ENCODE measurements around the gene MCF2L.

MCF2L gene

DNA sequence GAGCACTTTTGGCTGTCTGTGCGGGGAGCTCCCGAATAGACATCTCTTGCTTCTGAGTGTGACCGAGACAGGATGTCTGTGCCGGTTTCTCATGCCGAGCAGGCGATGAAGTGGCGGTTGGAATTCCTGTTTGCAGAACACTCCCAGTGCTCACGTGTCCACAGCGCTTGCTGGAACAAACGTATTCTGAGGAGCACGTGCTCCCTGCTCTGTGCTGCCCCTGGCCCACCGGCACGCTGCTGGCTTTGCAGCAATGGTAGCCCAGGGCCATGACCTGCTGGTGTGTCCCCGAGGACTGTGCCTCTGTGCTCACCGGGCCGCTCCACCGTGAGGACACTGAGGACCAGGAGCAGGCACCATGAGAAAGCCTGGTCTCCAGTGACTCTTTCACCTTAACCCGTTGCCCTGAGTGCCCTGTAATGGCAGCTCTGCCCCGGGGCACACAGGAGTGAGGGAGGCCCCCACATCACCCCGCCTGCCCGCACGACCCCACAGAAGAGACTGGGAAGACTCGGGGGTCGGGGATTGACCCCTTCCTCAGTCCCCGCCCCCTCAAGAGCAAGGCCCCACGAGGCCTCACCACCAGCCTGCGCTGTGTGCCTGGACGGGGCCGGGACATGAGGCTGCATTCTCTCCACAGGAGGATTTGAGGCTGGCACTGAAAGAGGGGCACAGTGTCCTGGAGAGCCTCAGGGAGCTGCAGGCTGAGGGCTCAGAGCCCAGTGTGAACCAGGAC lies 96.6 kb downstream of the MCF2L start:
- TF ChIP-seq, protein P1, sequence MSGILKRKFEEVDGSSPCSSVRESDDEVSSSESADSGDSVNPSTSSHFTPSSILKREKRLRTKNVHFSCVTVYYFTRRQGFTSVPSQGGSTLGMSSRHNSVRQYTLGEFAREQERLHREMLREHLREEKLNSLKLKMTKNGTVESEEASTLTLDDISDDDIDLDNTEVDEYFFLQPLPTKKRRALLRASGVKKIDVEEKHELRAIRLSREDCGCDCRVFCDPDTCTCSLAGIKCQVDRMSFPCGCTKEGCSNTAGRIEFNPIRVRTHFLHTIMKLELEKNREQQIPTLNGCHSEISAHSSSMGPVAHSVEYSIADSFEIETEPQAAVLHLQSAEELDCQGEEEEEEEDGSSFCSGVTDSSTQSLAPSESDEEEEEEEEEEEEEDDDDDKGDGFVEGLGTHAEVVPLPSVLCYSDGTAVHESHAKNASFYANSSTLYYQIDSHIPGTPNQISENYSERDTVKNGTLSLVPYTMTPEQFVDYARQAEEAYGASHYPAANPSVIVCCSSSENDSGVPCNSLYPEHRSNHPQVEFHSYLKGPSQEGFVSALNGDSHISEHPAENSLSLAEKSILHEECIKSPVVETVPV (CRISPR knock-in tag; IDR thresholded peaks at IDR 0.05), result no peak
- no peak for TF ChIP-seq TCF4 (CRISPR knock-in tag; IDR thresholded peaks at IDR 0.05; ENCODE audit: borderline replicate concordance)
- no peak for TF ChIP-seq RARB (CRISPR knock-in tag; IDR thresholded peaks at IDR 0.05)
- no peak for TF ChIP-seq ARNTL (CRISPR knock-in tag; IDR thresholded peaks at IDR 0.05; ENCODE audit: borderline replicate concordance, low read depth)
- TF ChIP-seq BACH2 (CRISPR knock-in tag; IDR thresholded peaks at IDR 0.05; ENCODE audit: borderline replicate concordance), result no peak
- no peak for TF ChIP-seq ZFP3 (CRISPR knock-in tag; IDR thresholded peaks at IDR 0.05)
- no peak for TF ChIP-seq GLIS3 (CRISPR knock-in tag; IDR thresholded peaks at IDR 0.05)
- TF ChIP-seq CSDC2 (CRISPR knock-in tag; IDR thresholded peaks at IDR 0.05), result no peak
- TF ChIP-seq, protein P2, sequence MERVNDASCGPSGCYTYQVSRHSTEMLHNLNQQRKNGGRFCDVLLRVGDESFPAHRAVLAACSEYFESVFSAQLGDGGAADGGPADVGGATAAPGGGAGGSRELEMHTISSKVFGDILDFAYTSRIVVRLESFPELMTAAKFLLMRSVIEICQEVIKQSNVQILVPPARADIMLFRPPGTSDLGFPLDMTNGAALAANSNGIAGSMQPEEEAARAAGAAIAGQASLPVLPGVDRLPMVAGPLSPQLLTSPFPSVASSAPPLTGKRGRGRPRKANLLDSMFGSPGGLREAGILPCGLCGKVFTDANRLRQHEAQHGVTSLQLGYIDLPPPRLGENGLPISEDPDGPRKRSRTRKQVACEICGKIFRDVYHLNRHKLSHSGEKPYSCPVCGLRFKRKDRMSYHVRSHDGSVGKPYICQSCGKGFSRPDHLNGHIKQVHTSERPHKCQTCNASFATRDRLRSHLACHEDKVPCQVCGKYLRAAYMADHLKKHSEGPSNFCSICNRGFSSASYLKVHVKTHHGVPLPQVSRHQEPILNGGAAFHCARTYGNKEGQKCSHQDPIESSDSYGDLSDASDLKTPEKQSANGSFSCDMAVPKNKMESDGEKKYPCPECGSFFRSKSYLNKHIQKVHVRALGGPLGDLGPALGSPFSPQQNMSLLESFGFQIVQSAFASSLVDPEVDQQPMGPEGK (CRISPR knock-in tag; IDR thresholded peaks at IDR 0.05; ENCODE audit: borderline replicate concordance), result no peak
- TF ChIP-seq ZFP30 (CRISPR knock-in tag; IDR thresholded peaks at IDR 0.05), result no peak
- TF ChIP-seq TOX (CRISPR knock-in tag; IDR thresholded peaks at IDR 0.05; ENCODE audit: borderline replicate concordance), result no peak
- TF ChIP-seq ZC3H10 (CRISPR knock-in tag; IDR thresholded peaks at IDR 0.05), result no peak
- TF ChIP-seq PPARA (CRISPR knock-in tag; IDR thresholded peaks at IDR 0.05; ENCODE audit: borderline replicate concordance), result no peak
- TF ChIP-seq, protein P3, sequence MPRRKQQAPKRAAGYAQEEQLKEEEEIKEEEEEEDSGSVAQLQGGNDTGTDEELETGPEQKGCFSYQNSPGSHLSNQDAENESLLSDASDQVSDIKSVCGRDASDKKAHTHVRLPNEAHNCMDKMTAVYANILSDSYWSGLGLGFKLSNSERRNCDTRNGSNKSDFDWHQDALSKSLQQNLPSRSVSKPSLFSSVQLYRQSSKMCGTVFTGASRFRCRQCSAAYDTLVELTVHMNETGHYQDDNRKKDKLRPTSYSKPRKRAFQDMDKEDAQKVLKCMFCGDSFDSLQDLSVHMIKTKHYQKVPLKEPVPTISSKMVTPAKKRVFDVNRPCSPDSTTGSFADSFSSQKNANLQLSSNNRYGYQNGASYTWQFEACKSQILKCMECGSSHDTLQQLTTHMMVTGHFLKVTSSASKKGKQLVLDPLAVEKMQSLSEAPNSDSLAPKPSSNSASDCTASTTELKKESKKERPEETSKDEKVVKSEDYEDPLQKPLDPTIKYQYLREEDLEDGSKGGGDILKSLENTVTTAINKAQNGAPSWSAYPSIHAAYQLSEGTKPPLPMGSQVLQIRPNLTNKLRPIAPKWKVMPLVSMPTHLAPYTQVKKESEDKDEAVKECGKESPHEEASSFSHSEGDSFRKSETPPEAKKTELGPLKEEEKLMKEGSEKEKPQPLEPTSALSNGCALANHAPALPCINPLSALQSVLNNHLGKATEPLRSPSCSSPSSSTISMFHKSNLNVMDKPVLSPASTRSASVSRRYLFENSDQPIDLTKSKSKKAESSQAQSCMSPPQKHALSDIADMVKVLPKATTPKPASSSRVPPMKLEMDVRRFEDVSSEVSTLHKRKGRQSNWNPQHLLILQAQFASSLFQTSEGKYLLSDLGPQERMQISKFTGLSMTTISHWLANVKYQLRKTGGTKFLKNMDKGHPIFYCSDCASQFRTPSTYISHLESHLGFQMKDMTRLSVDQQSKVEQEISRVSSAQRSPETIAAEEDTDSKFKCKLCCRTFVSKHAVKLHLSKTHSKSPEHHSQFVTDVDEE (CRISPR knock-in tag; IDR thresholded peaks at IDR 0.05), result no peak
- no peak for TF ChIP-seq ZNF8 (CRISPR knock-in tag; IDR thresholded peaks at IDR 0.05)
- TF ChIP-seq, protein P4, sequence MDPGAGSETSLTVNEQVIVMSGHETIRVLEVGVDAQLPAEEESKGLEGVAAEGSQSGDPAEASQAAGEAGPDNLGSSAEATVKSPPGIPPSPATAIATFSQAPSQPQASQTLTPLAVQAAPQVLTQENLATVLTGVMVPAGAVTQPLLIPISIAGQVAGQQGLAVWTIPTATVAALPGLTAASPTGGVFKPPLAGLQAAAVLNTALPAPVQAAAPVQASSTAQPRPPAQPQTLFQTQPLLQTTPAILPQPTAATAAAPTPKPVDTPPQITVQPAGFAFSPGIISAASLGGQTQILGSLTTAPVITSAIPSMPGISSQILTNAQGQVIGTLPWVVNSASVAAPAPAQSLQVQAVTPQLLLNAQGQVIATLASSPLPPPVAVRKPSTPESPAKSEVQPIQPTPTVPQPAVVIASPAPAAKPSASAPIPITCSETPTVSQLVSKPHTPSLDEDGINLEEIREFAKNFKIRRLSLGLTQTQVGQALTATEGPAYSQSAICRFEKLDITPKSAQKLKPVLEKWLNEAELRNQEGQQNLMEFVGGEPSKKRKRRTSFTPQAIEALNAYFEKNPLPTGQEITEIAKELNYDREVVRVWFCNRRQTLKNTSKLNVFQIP (CRISPR knock-in tag; IDR thresholded peaks at IDR 0.05; ENCODE audit: borderline replicate concordance, low read depth), result no peak
- TF ChIP-seq OSR1 (CRISPR knock-in tag; IDR thresholded peaks at IDR 0.05), result no peak
- TF ChIP-seq, protein P5, sequence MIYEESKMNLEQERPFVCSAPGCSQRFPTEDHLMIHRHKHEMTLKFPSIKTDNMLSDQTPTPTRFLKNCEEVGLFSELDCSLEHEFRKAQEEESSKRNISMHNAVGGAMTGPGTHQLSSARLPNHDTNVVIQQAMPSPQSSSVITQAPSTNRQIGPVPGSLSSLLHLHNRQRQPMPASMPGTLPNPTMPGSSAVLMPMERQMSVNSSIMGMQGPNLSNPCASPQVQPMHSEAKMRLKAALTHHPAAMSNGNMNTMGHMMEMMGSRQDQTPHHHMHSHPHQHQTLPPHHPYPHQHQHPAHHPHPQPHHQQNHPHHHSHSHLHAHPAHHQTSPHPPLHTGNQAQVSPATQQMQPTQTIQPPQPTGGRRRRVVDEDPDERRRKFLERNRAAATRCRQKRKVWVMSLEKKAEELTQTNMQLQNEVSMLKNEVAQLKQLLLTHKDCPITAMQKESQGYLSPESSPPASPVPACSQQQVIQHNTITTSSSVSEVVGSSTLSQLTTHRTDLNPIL (CRISPR knock-in tag; IDR thresholded peaks at IDR 0.05; ENCODE audit: low read depth), result no peak
- TF ChIP-seq ESRRG (CRISPR knock-in tag; IDR thresholded peaks at IDR 0.05), result no peak
- no peak for TF ChIP-seq ZNF70 (CRISPR knock-in tag; IDR thresholded peaks at IDR 0.05)
- no peak for ATAC-seq

DNA sequence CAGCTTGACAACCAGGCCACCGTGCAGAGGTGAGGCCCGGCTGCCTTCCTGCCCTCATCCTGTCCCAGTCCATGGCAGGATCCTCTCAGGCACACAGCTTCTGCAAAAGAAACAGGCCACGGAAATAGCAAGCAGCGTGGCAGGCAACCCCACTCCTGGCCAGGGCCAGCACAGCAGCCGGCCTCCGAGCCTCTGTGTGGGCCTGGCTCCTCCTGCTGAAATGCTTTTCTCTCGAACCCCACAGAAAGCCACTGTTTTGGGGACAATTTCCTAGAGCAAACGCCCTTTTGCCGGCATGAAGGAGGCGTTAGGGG lies 97.1 kb downstream of the MCF2L start:
- TF ChIP-seq CSDC2 (CRISPR knock-in tag; IDR thresholded peaks at IDR 0.05), result no peak
- TF ChIP-seq, protein P1 (CRISPR knock-in tag; IDR thresholded peaks at IDR 0.05), result no peak
- TF ChIP-seq ZFP30 (CRISPR knock-in tag; IDR thresholded peaks at IDR 0.05), result no peak
- no peak for TF ChIP-seq ZNF70 (CRISPR knock-in tag; IDR thresholded peaks at IDR 0.05)
- no peak for TF ChIP-seq GLIS3 (CRISPR knock-in tag; IDR thresholded peaks at IDR 0.05)
- no peak for TF ChIP-seq ZNF8 (CRISPR knock-in tag; IDR thresholded peaks at IDR 0.05)
- no peak for TF ChIP-seq BACH2 (CRISPR knock-in tag; IDR thresholded peaks at IDR 0.05; ENCODE audit: borderline replicate concordance)
- TF ChIP-seq PPARA (CRISPR knock-in tag; IDR thresholded peaks at IDR 0.05; ENCODE audit: borderline replicate concordance), result no peak
- no peak for TF ChIP-seq SNAI2 (CRISPR knock-in tag; IDR thresholded peaks at IDR 0.05)
- no peak for TF ChIP-seq ESRRG (CRISPR knock-in tag; IDR thresholded peaks at IDR 0.05)
- no peak for TF ChIP-seq TCF4 (CRISPR knock-in tag; IDR thresholded peaks at IDR 0.05; ENCODE audit: borderline replicate concordance)
- ATAC-seq, result no peak
